ENCODE data around the gene CTTN.

CTTN gene

DNA sequence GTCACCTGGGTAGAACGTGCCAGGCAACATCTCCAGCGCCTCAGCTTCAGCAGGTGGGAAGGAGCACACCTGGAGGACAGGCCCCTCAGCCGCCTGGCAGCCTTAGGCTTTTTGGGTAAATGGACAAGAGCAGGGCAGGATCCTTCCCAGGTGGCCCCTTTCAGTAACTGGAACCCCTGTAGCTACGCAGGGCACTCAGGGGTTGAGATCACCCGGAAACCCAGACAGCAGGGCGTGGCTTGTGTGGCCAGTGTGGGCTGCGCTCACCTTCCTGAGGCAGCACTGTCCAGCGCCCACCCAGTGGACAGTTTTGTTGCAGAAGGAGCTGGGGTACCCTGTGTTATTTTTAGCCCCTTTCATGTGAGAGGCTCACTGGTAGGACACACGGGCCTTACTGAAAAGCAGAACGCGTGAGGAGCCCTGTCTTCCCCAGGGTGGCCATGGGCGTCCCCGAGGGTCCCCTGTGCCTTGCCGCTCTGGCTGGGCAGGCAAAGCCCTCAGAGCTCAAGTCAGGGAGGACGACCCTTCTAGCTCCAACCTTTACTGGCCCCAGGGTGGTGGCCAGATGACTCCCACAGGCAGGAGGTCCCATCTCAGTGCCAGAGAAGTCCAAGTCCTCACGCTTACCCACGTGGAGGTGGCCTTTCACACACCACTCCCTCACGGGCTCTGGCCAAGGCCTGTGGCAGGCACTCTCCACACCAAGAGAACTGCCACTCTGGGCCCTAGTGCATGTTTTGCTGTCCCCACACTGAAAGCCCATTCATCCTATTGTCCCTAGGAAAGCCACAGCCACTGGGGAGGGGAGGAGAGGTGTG is 75.8 kb downstream of the CTTN start:
- no peak for DNase-seq (ENCODE audit: low read depth in 2 of 2)

DNA sequence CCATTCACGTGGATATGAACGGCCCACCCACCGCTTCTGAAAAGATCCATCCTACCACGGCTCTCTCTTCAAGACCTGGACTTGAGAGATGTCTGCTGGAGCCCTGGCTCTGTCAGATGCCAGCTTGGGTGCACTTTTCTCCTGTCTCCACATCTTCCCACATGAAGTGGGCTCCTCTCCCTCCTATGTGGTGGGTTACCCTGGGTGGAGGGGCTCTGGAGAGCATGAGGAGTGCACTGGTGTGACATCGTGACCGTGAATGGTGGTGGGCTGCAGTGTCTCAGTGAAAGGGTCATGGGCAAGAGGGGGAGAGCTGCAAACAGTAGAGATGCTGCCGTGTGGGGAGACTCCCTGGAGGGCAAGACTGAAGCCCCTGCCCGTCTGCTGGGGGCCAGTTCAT is 76.4 kb downstream of the CTTN start:
- DNase-seq (ENCODE audit: low read depth in 2 of 2) = no peak

DNA sequence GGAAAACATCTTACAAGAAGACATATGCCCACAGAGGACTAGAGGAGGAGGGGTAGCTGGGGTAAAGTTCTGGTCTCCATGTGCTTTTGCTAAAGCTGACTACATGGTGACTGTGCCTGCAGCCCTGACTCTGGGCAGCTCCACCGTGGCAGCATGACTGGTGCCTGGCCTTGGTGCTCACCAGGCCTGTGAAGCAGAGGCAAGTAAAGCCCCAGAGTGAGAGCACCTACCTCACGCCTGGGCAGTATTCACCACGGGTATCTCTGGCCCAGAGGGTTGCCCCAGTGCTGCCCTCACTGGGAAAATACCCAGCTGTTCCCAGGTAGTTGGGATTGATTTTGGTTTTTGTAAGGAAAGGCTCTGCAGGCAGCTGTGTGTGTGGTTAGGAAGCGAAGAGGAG is 78.3 kb downstream of the CTTN start:
- DNase-seq (ENCODE audit: low read depth in 2 of 2) = no peak

DNA sequence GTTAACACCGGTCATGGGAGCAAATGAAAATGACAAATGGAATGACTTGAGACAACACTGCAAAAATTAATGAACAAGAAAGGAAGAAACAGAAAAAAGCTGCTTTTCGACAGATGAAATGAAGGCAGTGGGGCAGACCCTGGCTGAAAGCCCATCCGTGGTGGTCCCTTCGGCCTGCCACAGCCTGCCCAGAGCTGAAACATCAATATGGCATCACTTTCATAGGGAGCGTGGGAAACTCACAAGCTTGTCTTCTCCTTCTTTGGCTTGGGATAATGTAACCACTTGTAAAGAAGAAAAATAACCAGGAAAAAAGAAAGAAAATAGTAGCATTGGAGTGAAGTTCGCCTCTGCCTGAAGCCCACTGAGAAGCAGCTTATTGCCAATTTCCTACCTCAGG is 78.8 kb downstream of the CTTN start:
- DNase-seq (ENCODE audit: low read depth in 2 of 2) = no peak

DNA sequence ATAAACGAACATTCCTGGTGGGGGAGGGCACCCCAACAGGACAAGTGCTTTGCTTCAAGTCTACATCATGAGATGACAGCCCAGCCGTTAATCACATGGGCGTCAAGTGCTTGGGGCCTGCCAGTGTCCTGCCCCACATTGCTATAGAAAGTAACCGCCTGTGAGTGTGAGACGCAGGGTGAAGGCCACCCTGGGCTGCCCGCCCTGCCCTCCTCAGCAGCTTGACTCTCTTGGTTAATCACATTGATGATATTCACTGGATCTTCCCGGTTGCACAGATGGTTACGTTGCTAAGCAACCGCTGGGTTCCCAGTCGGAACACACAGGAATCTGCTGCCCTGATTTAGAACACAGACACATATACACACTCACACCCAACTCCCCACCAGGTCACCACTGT is 79.3 kb downstream of the CTTN start:
- no peak for DNase-seq (ENCODE audit: low read depth in 2 of 2)

DNA sequence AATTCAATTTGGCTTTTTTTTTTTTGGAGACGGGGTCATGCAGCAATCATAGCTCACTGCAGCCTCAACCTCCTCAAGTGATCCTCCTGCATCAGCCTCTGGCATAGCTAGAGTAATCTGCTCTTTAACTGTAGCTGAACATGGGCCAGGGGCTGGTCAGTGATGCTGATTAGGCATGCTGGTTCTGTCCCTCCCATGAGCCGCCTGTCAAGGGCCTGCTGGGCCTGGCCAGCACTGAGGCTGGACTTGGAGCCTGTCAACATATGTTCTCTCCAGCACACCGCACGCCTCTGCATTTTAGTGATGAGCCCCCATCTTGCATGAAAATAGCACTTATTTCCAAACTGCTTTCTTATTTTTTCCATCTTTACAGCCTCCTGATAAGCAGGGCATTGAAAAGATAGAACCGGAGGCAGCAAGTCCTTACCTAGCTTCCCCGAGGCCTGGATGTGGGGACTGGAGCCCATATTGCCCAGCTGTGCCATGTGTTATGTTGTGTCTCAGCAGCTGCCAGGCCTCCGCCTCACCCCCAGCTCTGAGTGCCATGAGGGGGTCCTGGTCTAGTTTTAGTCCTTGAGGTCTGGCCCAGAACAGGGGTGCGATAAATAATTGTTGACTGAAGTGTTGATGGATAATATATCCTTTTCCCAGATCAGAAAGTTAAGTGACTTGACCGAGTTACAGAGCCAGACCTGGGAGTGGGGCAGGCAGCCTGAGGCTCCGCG is 80.0 kb downstream of the CTTN start:
- DNase-seq (ENCODE audit: low read depth in 2 of 2) = no peak

DNA sequence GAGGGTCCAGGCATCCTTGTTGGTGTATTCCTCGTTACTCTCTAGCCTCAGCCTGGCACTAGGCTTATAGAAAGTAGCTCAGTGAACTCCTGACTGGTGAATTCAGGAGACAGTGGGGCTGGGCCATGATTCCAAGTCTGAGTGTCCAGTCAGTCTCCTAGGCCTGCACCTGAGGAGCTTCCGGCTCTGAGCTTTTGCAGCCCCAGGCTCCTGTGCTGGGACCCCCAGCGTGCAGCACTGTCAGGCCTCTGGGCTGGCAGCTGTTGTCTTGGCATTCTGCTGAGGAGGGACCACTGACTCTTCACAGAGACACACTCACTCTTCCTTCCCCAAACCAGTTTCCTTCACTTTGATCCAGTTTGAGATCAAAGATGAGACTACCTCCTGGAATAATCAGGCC is 82.4 kb downstream of the CTTN start:
- no peak for DNase-seq (ENCODE audit: low read depth in 2 of 2)

DNA sequence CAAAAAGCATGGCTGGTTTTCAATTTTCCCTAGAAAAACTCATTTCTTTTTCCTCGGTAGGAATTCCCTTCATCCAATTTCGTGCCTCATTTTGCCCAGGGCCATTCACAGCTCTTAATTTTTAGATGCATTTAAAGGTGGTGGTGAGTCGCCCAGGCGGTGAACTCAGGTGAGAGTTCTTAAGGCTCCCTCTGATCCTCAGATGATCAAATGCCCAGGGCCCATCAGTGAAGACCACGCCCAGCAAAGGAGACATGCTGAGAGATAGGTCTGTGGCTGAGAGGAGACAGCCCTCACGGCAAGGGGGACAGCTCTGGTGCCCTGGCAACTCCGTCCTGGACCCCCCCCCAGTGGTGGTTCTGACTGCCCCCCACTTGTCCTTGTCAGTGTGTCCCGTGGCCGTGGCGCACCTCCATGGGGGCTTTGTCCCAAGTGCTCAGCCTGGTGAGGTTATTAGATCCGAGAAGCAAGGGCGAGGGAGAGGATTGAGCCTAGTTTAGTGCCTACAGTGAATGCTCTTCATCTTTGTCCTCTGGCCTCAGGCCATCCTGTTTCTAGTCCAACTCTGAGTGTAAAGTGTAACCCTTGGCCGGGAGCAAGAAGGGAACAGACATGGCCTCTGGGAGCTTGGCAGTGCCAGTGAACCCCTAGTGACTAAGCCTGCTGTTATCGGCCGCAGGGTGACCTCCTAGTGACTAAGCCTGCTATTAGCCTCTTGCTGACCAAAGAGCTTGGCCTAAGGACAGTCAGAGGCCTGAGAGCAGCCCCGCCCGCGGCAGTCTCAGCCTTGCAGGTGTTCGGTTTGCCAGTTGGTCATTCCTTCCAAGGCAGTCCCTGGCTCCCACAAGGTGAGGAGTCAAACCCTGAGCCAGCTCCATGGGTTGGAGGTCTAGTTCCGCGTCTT is 83.5 kb downstream of the CTTN start:
- DNase-seq (ENCODE audit: low read depth in 2 of 2) = no peak

DNA sequence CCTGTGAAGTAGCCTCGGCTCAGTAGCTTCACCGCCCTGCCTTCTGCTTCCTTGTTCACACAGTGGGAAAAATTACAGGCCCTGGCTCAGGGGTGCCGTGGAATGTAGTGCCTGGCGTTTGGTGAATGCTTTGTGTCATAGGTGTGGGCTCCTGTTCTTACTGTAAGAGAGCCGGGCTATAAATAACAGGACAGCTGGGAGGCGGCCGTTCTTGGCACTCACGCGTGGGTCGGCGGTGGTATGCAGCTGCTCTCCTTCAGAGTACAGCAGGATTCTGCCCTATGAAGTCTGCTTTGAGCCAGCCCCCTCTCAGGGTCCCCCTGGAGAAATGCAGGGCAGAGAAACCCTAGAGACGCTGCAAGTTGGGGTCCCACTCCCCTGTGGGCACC is 84.2 kb downstream of the CTTN start:
- no peak for DNase-seq (ENCODE audit: low read depth in 2 of 2)

DNA sequence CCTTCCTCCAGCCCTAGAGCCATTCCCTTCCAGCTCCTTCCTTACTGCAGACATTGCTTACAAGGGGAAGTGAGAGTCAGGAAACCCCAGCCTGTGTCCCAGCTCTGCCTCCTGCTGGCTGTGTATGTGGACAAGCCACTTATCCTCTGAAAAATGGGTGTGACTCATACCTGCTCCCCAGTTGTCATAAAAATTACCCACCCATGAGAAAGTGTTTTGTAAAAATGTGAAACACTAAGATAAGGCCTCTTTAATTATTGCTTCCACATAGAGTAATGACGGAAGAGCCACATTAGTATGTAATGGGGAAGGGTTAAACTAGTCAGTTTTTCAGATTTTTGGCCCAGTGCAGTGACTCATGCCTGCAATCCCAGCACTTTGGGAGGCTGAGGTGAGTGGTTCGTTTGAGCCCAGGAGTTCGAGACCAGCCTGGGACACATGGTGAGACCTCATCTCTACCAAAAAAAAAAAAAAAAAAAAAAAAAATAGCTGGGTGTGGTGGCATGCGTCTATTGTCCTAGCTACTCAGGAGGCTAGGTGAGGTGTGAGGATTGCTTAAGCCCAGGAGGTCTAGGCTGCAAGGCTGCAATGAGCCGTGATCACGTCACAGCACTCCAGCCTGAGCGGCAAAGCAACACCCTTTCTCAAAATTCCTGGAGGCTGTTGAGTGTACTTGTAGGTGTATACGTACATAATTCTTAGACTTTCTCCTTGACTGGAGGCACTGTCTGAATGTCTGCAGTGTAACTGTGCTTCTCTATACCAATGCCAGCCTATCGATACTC is 84.9 kb downstream of the CTTN start:
- DNase-seq (ENCODE audit: low read depth in 2 of 2) = no peak

DNA sequence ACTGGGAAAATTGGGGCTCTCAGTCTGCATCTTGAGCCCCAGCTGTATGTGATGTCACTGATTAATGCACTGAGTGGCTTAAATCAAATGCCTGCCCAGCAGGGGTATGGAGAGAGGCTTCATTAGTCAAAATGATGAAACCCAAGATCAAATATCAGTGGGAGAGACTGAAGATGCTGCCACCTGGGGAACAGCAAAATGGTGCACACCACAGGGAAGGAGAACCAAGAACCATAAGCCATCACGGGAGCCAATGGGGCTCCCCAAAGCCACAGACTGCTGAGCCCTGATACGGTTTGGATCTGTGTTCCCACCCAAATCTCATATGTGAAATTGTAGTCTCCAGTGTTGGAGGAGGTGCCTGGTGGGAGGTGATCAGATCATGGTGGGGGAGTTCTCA is 85.6 kb downstream of the CTTN start:
- DNase-seq (ENCODE audit: low read depth in 2 of 2) = no peak

DNA sequence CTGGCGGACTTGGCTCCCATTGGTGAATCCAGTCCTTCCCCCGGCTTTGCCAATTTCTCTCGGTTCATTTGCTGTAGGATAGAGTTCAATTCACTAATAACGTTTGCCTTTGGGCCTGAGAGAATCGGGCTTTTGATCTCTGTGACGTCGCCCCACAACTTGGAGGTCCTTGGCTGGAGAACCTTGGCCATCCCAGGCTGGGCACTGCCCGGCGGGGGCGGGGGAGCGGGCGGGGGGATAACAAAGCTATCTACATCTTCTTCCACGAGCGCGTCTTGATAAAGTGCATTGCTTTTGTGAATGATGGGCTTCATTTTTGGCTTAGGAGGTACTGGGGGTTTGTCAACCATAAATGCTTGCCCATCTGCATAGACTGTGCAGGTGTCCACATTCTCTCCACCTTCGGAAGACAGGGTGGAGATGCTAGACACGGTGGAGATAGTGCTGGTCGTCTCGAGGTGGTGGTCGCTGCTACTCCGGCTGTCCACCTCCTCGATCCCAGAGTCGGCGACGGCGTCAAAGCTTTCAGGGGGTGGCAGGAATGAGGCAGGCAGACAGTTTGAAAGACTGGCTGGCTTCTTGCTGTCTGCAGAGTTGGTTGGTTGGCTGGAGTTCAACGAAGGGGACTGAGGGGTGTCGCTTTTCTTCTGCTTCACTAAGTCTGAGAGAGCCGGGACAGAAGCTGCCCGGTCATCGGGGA is 87.1 kb downstream of the CTTN start:
- no peak for DNase-seq (ENCODE audit: low read depth in 2 of 2)

DNA sequence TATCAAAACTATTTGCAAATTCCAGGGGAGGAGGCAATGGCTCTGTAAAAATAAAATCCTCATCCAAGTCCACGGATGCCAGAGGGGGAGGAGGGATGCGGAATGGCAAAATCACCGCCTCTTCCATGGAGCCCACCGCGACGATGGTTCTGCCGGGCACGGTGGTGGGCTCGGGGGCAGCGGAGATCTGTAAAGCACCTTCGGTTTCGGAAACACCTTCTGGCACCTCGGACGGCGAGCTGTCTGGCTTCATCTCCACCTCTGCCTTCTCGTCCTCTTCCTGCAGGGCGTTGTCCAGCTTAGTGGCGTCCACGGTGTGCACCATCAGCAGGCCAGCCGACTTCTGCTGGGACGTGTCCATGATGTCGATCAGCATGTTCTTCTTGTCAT is 87.7 kb downstream of the CTTN start:
- no peak for DNase-seq (ENCODE audit: low read depth in 2 of 2)

Measured in stimulated activated CD8-positive, alpha-beta memory T cell treated with anti-CD3 and anti-CD28 coated beads, Interleukin-15, amount 100 ng/mL, for 4 hours (primary cell).